Smooth muscle cell (in vitro differentiated cells): Measurements from ENCODE around the gene IL24. TPM values are rescaled to one million over a fixed set of nuclear protein-coding genes. Genes with fewer than 3 reads are reported as not detected.

ENCODE experiments used
- DNase-seq: peaks from one replicate; lab custom pipeline; 2025; ENCODE audit not compliant: unreplicated experiment; lab: John Stamatoyannopoulos, UW
- H2AFZ ChIP-seq: fragments of 200-600 bp; sonication (generic); 2 replicates; pipeline ENCODE4 v1.6.0; 2016; ENCODE audit warnings: antibody characterized with exemption, low read depth, mild to moderate bottlenecking
- H3F3A ChIP-seq: fragments of 200-600 bp; sonication (generic); 2 replicates; pipeline ENCODE4 v1.6.0; 2017; ENCODE audit warnings: antibody characterized with exemption, low read depth
- H3K27ac ChIP-seq: fragments of 200-600 bp; sonication (generic); 2 replicates; pipeline ENCODE4 v1.5.1; 2016; ENCODE audit warnings: low read depth, mild to moderate bottlenecking
- H3K27me3 ChIP-seq: fragments of 200-600 bp; sonication (generic); 2 replicates; pipeline ENCODE4 v1.6.1; 2016; ENCODE audit warnings: low read depth, mild to moderate bottlenecking
- H3K36me3 ChIP-seq: fragments of 200-600 bp; sonication (generic); 2 replicates; pipeline ENCODE4 v1.5.1; 2016; ENCODE audit warnings: low read depth
- H3K4me1 ChIP-seq: fragments of 200-600 bp; sonication (generic); 2 replicates; pipeline ENCODE4 v1.5.1; 2016; ENCODE audit warnings: low read depth
- H3K4me2 ChIP-seq: fragments of 200-600 bp; sonication (generic); 2 replicates; pipeline ENCODE4 v1.6.0; 2016; ENCODE audit warnings: mild to moderate bottlenecking
- H3K4me3 ChIP-seq: fragments of 200-600 bp; sonication (generic); 2 replicates; pipeline ENCODE4 v1.5.1; 2016; ENCODE audit warnings: mild to moderate bottlenecking
- H3K79me2 ChIP-seq: fragments of 200-600 bp; sonication (generic); 2 replicates; pipeline ENCODE4 v1.6.0; 2016; ENCODE audit warnings: low read depth, mild to moderate bottlenecking
- H3K9ac ChIP-seq: fragments of 200-600 bp; sonication (generic); 2 replicates; pipeline ENCODE4 v1.6.0; 2016; ENCODE audit warnings: low read depth
- H3K9me3 ChIP-seq: fragments of 200-600 bp; sonication (generic); replicated peaks from 2 replicates; pipeline ENCODE4 v1.5.1; 2016; ENCODE audit warnings: low read depth
- H4K20me1 ChIP-seq: fragments of 200-600 bp; sonication (generic); 2 replicates; pipeline ENCODE4 v1.6.0; 2016; ENCODE audit warnings: low read depth
- WGBS: methylation state at CpG from one replicate; pipeline ENCODE4 v1.1.7; 2016; ENCODE audit warnings: low lambda C conversion rate; 5-methylcytosine and 5-hydroxymethylcytosine counted together
- polyA plus RNA-seq: library from polyadenylated mRNA; unstranded; fragments of >200 nt; fragmentation: Nextera tagmentation; extraction: Ambion mirVana; gene quantifications from 2 replicates; pipeline ENCODE4 v1.2.1, GENCODE V29; 2016
- total RNA-seq: library from RNA; depleted of rRNA; stranded (reverse); fragments of >200 nt; gene quantifications from 2 replicates; pipeline ENCODE4 v1.2.3, GENCODE V29; 2014
- TF ChIP-seq, protein P1 (sequence below): fragments of 200-600 bp; sonication (generic); IDR thresholded peaks from 2 replicates; pipeline ENCODE4 v1.5.1; 2017; ENCODE audit warnings: borderline replicate concordance, mild to moderate bottlenecking, antibody characterized with exemption; ENCODE audit not compliant: insufficient read depth, poor library complexity, severe bottlenecking

IL24 gene
- total and polyA plus RNA-seq, 2 experiments from 2014 or later = 1.5 to 1.9 TPM

DNA sequence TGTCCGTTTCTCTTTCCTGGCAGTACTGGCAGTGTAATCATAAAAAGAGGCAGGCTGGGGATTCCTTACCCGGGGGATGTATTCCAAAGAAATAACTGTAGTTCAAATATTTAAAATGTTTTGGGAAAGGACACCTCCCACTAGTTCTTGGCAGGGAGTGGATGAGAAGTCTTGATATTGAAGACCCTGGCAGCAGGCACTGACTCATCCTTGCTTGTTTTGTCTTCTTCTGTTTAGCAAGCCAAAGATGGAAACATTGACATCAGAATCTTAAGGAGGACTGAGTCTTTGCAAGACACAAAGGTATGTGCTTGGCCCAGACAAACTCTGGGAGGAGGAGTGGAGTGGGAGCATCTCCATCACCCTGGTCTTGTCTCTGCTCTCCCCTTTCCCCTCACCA, 31.2 kb upstream of the IL24 start:
- no peak overlapping the region for H3K27ac ChIP-seq
- H3K4me1 ChIP-seq = no peaks in the 10 kb centered on the region
- no peaks in the 10 kb centered on the region for H3K79me2 ChIP-seq
- no peak overlapping the region for H3K9ac ChIP-seq
- no peak overlapping the region for H3K4me3 ChIP-seq
- WGBS = 58% methylated on average over 2 of the region's 2 CpGs
- H4K20me1 ChIP-seq = no peaks in the 10 kb centered on the region
- TF ChIP-seq, protein P1, sequence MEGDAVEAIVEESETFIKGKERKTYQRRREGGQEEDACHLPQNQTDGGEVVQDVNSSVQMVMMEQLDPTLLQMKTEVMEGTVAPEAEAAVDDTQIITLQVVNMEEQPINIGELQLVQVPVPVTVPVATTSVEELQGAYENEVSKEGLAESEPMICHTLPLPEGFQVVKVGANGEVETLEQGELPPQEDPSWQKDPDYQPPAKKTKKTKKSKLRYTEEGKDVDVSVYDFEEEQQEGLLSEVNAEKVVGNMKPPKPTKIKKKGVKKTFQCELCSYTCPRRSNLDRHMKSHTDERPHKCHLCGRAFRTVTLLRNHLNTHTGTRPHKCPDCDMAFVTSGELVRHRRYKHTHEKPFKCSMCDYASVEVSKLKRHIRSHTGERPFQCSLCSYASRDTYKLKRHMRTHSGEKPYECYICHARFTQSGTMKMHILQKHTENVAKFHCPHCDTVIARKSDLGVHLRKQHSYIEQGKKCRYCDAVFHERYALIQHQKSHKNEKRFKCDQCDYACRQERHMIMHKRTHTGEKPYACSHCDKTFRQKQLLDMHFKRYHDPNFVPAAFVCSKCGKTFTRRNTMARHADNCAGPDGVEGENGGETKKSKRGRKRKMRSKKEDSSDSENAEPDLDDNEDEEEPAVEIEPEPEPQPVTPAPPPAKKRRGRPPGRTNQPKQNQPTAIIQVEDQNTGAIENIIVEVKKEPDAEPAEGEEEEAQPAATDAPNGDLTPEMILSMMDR = no peak
- DNase-seq = no peak
- peaks cover 17% of the 10 kb centered on the region for H3K27me3 ChIP-seq
- no peak overlapping the region for H2AFZ ChIP-seq
- no peaks in the 10 kb centered on the region for H3F3A ChIP-seq
- H3K9me3 ChIP-seq = no peaks in the 10 kb centered on the region
- H3K4me2 ChIP-seq = no peak overlapping the region
- no peaks in the 10 kb centered on the region for H3K36me3 ChIP-seq

DNA sequence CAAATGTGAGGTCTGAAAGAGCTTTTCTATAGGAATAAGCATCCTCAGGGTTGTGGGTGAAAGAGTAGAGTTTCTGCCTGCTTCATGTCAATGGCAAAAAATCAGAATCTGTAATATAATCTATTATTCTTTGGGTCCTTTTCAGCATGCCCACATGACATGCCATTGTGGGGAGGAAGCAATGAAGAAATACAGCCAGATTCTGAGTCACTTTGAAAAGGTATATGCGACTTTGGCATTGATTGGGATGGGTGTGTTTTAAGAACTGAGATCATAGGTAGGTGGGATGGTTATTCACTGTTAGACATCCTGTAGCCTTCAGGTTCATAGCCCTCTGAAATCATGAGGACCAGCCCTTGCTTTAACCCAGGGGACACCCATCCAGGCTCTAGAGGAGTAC, 30.0 kb upstream of the IL24 start:
- no peaks in the 10 kb centered on the region for H3F3A ChIP-seq
- H3K36me3 ChIP-seq = no peaks in the 10 kb centered on the region
- WGBS = 88% methylated on average over 1 of the region's 1 CpG
- H3K9ac ChIP-seq = no peak overlapping the region
- no peak overlapping the region for H3K4me3 ChIP-seq
- TF ChIP-seq, protein P1 = no peak
- no peaks in the 10 kb centered on the region for H3K9me3 ChIP-seq
- H3K79me2 ChIP-seq = no peaks in the 10 kb centered on the region
- no peaks in the 10 kb centered on the region for H4K20me1 ChIP-seq
- H3K4me1 ChIP-seq = no peaks in the 10 kb centered on the region
- H3K27ac ChIP-seq = no peak overlapping the region
- H3K27me3 ChIP-seq = peaks cover 10% of the 10 kb centered on the region
- H3K4me2 ChIP-seq = no peak overlapping the region
- no peak for DNase-seq
- no peak overlapping the region for H2AFZ ChIP-seq

DNA sequence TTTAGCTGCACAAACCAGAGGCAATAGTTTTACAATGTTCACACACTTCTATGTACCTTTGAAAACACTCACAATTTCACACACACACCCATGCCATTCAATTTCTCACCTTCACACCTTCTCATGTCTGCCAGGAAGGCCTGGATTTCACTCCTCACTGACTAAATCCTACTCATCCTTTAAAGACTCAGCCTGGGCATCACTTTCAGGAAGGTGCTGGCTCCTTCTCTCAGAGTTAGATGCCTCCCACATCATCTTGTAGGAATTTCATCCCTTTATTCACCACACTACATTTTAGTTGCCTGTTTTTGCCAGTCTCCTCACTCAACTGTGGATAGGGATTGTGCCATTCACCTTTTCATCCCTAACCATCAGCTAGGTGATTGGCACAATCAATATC, 29.5 kb upstream of the IL24 start:
- Histone ChIP-seq H3K9ac (no peak overlapping the region), H3K27me3 (peaks cover 7% of the 10 kb centered on the region), H3F3A (no peaks in the 10 kb centered on the region), H3K27ac (no peak overlapping the region), H3K4me2 (no peak overlapping the region), H3K79me2 (no peaks in the 10 kb centered on the region), H3K9me3 (no peaks in the 10 kb centered on the region), H2AFZ (no peak overlapping the region), H3K36me3 (no peaks in the 10 kb centered on the region), H4K20me1 (no peaks in the 10 kb centered on the region), H3K4me3 (no peak overlapping the region), H3K4me1 (no peaks in the 10 kb centered on the region)
- no peak for DNase-seq
- TF ChIP-seq, protein P1 = no peak

DNA sequence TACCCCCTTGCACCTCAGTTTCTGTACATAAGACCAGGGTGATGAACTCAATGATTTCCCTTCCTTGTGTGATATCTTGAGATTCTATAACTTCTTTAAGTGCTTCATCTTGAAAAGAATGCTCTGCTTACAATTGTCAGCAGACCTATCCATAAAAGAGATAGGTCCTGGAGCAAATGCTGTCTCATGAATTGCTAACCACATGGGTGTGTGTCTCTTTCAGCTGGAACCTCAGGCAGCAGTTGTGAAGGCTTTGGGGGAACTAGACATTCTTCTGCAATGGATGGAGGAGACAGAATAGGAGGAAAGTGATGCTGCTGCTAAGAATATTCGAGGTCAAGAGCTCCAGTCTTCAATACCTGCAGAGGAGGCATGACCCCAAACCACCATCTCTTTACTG, 29.0 kb upstream of the IL24 start:
- Histone ChIP-seq H2AFZ (no peak overlapping the region), H3K79me2 (no peaks in the 10 kb centered on the region), H3K4me2 (no peak overlapping the region), H3K4me1 (no peaks in the 10 kb centered on the region), H3K27ac (no peak overlapping the region), H3K4me3 (no peak overlapping the region), H3K36me3 (no peaks in the 10 kb centered on the region), H3F3A (no peaks in the 10 kb centered on the region), H3K9me3 (no peaks in the 10 kb centered on the region), H3K27me3 (peaks cover 1% of the 10 kb centered on the region), H4K20me1 (no peaks in the 10 kb centered on the region), H3K9ac (no peak overlapping the region)
- DNase-seq = no peak
- WGBS = 52% methylated on average over 1 of the region's 1 CpG
- TF ChIP-seq, protein P1 = no peak
